H7 (cell line): ENCODE measurements around the gene ETS1. TPM values are rescaled to one million over a fixed set of nuclear protein-coding genes. Genes with fewer than 3 reads are reported as not detected.

Experiments used
- DNase-seq: peaks from one replicate; pipeline ENCODE4 v3.0.0; 2012
- H3K27me3 ChIP-seq: 2 replicates; pipeline ENCODE4 v1.6.0; 2011; ENCODE audit warnings: mild to moderate bottlenecking, low read length; ENCODE audit not compliant: control insufficient read depth, insufficient read depth
- H3K36me3 ChIP-seq: replicated peaks from 2 replicates; pipeline ENCODE4 v1.5.1; 2011; ENCODE audit warnings: low read length; ENCODE audit not compliant: control insufficient read depth, insufficient read depth
- H3K4me3 ChIP-seq: 2 replicates; pipeline ENCODE4 v1.5.1; 2011; ENCODE audit warnings: low read depth, mild to moderate bottlenecking, control low read depth, low read length, moderate library complexity; ENCODE audit not compliant: insufficient read depth
- total RNA-seq: library from RNA; depleted of rRNA; stranded (reverse); fragments of >200 nt; shearing (Covaris generic); gene quantifications from 2 replicates; pipeline ENCODE4 v1.2.3, GENCODE V29; 2014

The ETS1 gene
- total RNA-seq, 1 experiment from 2014 or later: 24.1 TPM

GRCh38 chr11:128608746-128609407, 21.5 kb upstream of the ETS1 start:
- no peaks in the 10 kb centered on the region for H3K36me3 ChIP-seq
- H3K4me3 ChIP-seq: no peak overlapping the region
- peaks cover 1% of the 10 kb centered on the region; the same call in 1 of the 2 replicates for H3K27me3 ChIP-seq
- no peak for DNase-seq

GRCh38 chr11:128607819-128608218, 20.5 kb upstream of the ETS1 start:
- no peaks in the 10 kb centered on the region for H3K36me3 ChIP-seq
- H3K4me3 ChIP-seq: no peak overlapping the region
- no peak for DNase-seq
- peaks cover 1% of the 10 kb centered on the region; the same call in 1 of the 2 replicates for H3K27me3 ChIP-seq

GRCh38 chr11:128604723-128605122, 17.4 kb upstream of the ETS1 start:
- no peak overlapping the region for H3K4me3 ChIP-seq
- no peaks in the 10 kb centered on the region for H3K27me3 ChIP-seq

GRCh38 chr11:128603752-128604414, 16.5 kb upstream of the ETS1 start:
- Histone ChIP-seq H3K36me3 (no peaks in the 10 kb centered on the region), H3K27me3 (no peaks in the 10 kb centered on the region), H3K4me3 (no peak overlapping the region)
- DNase-seq: no peak

More at GRCh38 chr11:128604723-128605122, 17.4 kb upstream of the ETS1 start:
- no peaks in the 10 kb centered on the region for H3K36me3 ChIP-seq
- DNase-seq: no peak

- no peaks in the 10 kb centered on the region for H3K27me3 ChIP-seq
- no peak for DNase-seq
- H3K36me3 ChIP-seq: no peaks in the 10 kb centered on the region
These were observed 15.8 kb upstream of the ETS1 start for GRCh38 chr11:128603003-128603696.

GRCh38 chr11:128599729-128600128, 12.4 kb upstream of the ETS1 start:
- Histone ChIP-seq H3K4me3 (no peak overlapping the region), H3K27me3 (no peaks in the 10 kb centered on the region; the same call in 1 of the 2 replicates), H3K36me3 (no peaks in the 10 kb centered on the region)
- no peak for DNase-seq

More at GRCh38 chr11:128603003-128603696, 15.8 kb upstream of the ETS1 start:
- H3K4me3 ChIP-seq: no peak overlapping the region

- H3K36me3 ChIP-seq: no peaks in the 10 kb centered on the region
- DNase-seq: no peak
- H3K27me3 ChIP-seq: no peaks in the 10 kb centered on the region; the same call in 1 of the 2 replicates
- H3K4me3 ChIP-seq: no peak overlapping the region
These were observed 11.3 kb upstream of the ETS1 start for GRCh38 chr11:128598506-128599150.

- Histone ChIP-seq H3K36me3 (no peaks in the 10 kb centered on the region), H3K27me3 (no peaks in the 10 kb centered on the region; the same call in 1 of the 2 replicates), H3K4me3 (no peak overlapping the region)
- DNase-seq: no peak
These were observed 10.7 kb upstream of the ETS1 start for GRCh38 chr11:128598096-128598495.

GRCh38 chr11:128597209-128597608, 9.9 kb upstream of the ETS1 start:
- no peak overlapping the region for H3K4me3 ChIP-seq
- DNase-seq: no peak
- no peaks in the 10 kb centered on the region for H3K36me3 ChIP-seq
- no peaks in the 10 kb centered on the region; the same call in 1 of the 2 replicates for H3K27me3 ChIP-seq

- no peaks in the 10 kb centered on the region for H3K36me3 ChIP-seq
- no peak for DNase-seq
- H3K4me3 ChIP-seq: no peak overlapping the region
- no peaks in the 10 kb centered on the region; the same call in 1 of the 2 replicates for H3K27me3 ChIP-seq
These were observed 8.9 kb upstream of the ETS1 start for GRCh38 chr11:128596250-128596649.

- no peaks in the 10 kb centered on the region; the same call in 1 of the 2 replicates for H3K27me3 ChIP-seq
- no peaks in the 10 kb centered on the region for H3K36me3 ChIP-seq
- DNase-seq: no peak
- H3K4me3 ChIP-seq: no peak overlapping the region
These were observed 8.4 kb upstream of the ETS1 start for GRCh38 chr11:128595775-128596174.

GRCh38 chr11:128595221-128595620, 7.9 kb upstream of the ETS1 start:
- H3K36me3 ChIP-seq: no peaks in the 10 kb centered on the region
- DNase-seq: no peak
- no peak overlapping the region for H3K4me3 ChIP-seq
- no peaks in the 10 kb centered on the region; the same call in 1 of the 2 replicates for H3K27me3 ChIP-seq

GRCh38 chr11:128594226-128594625, 6.9 kb upstream of the ETS1 start:
- H3K36me3 ChIP-seq: no peaks in the 10 kb centered on the region
- H3K27me3 ChIP-seq: no peaks in the 10 kb centered on the region; the same call in 1 of the 2 replicates
- H3K4me3 ChIP-seq: no peak overlapping the region
- no peak for DNase-seq

GRCh38 chr11:128593281-128593680, 5.9 kb upstream of the ETS1 start:
- no peak for DNase-seq
- H3K4me3 ChIP-seq: no peak overlapping the region
- no peaks in the 10 kb centered on the region for H3K36me3 ChIP-seq
- no peaks in the 10 kb centered on the region; the same call in 1 of the 2 replicates for H3K27me3 ChIP-seq
